ENCODE results near the gene VIPAS39. TPM values are rescaled to one million over a fixed set of nuclear protein-coding genes. Genes with fewer than 3 reads are reported as not detected.

VIPAS39 gene
- total RNA-seq, 1 experiment from 2014 or later = 16.7 TPM

DNA sequence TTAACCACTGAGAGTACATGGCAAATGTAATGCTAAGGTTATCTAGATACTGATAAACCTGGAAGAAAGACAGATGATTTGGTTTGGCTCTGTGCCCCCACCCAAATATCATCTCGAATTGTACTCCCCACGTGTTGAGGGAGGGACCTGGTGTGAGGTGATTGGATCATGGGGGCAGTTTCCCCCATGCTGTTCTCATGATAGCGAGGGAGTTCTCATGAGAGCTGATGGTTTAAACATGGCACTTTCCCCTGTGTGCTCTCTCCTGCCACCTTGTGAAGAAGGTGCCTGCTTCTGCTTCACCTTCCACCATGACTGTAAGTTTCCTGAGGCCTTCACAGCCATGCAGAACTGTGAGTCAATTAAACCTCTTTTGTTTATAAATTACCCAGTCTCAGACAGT is 48.3 kb downstream of the VIPAS39 start:
- H3K4me3 ChIP-seq (ENCODE audit: low read depth, low read length, poor library complexity, severe bottlenecking) = no peak overlapping the region
- no TSS peak for BruUV-seq (replicated peaks)
- CTCF ChIA-PET = interaction anchor here (0.6 kb wide), 1 partner anchor 256 kb away, joined by 4 read pairs; no protein-coding TSS in a partner anchor
- H3K27me3 ChIP-seq (replicated peaks; ENCODE audit: insufficient read depth, low read depth, low read length, poor library complexity) = no peaks in the 10 kb centered on the region
- no peak for DNase-seq (ENCODE audit: low spot score)
- TF ChIP-seq, protein P1, sequence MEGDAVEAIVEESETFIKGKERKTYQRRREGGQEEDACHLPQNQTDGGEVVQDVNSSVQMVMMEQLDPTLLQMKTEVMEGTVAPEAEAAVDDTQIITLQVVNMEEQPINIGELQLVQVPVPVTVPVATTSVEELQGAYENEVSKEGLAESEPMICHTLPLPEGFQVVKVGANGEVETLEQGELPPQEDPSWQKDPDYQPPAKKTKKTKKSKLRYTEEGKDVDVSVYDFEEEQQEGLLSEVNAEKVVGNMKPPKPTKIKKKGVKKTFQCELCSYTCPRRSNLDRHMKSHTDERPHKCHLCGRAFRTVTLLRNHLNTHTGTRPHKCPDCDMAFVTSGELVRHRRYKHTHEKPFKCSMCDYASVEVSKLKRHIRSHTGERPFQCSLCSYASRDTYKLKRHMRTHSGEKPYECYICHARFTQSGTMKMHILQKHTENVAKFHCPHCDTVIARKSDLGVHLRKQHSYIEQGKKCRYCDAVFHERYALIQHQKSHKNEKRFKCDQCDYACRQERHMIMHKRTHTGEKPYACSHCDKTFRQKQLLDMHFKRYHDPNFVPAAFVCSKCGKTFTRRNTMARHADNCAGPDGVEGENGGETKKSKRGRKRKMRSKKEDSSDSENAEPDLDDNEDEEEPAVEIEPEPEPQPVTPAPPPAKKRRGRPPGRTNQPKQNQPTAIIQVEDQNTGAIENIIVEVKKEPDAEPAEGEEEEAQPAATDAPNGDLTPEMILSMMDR (conservative IDR thresholded peaks at IDR 0.05; ENCODE audit: low read depth, low read length) = peak; percentile 34
- TF ChIP-seq EZH2 (IDR thresholded peaks at IDR 0.05; ENCODE audit: borderline replicate concordance, low read depth, low read length, poor library complexity, severe bottlenecking) = no peak
- intact Hi-C loops (cut with micrococcal nuclease; ENCODE audit: unreplicated experiment) = no loop called here
- H3K9me3 ChIP-seq (ENCODE audit: low read depth, low read length, poor library complexity, severe bottlenecking) = no peaks in the 10 kb centered on the region
- H3K27ac ChIP-seq (ENCODE audit: low read depth, low read length, poor library complexity, severe bottlenecking) = no peak overlapping the region
- no peaks in the 10 kb centered on the region for H3K36me3 ChIP-seq (ENCODE audit: insufficient read depth, low read length, poor library complexity, severe bottlenecking)
- H3K4me1 ChIP-seq (ENCODE audit: insufficient read depth, low read length, poor library complexity, severe bottlenecking) = no peaks in the 10 kb centered on the region
- POLR2A ChIA-PET (ENCODE audit: low non-redundant PET) = no interaction called here

DNA sequence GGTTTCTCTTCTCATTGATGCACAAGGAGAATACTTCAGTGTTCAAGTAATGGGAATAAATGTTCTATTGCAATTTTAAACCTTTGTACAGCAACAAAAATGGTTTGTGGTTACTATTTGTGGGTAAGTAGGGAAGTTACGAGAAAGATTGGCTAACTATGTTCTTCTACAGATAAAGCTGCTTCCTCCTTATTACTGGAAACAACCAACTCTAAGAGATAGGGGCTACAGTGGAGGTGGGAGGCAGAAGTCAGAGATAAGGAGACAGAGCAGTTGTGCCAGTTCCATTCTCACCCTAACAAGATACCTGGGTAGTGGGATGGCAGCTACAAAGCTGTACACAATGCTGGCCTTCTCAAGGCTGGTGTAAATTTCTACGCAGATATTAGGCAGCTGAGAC is 50.2 kb downstream of the VIPAS39 start:
- no peak for DNase-seq (ENCODE audit: low spot score)
- TF ChIP-seq, protein P1 (conservative IDR thresholded peaks at IDR 0.05; ENCODE audit: low read depth, low read length) = no peak
- TF ChIP-seq EZH2 (IDR thresholded peaks at IDR 0.05; ENCODE audit: borderline replicate concordance, low read depth, low read length, poor library complexity, severe bottlenecking) = no peak
- intact Hi-C loops (cut with micrococcal nuclease; ENCODE audit: unreplicated experiment) = no loop called here
- POLR2A ChIA-PET (ENCODE audit: low non-redundant PET) = no interaction called here
- Histone ChIP-seq H3K4me1 (ENCODE audit: insufficient read depth, low read length, poor library complexity, severe bottlenecking) (no peaks in the 10 kb centered on the region), H3K27ac (ENCODE audit: low read depth, low read length, poor library complexity, severe bottlenecking) (no peak overlapping the region), H3K9me3 (ENCODE audit: low read depth, low read length, poor library complexity, severe bottlenecking) (no peaks in the 10 kb centered on the region), H3K4me3 (ENCODE audit: low read depth, low read length, poor library complexity, severe bottlenecking) (no peak overlapping the region), H3K27me3 (replicated peaks; ENCODE audit: insufficient read depth, low read depth, low read length, poor library complexity) (no peaks in the 10 kb centered on the region), H3K36me3 (ENCODE audit: insufficient read depth, low read length, poor library complexity, severe bottlenecking) (no peaks in the 10 kb centered on the region)
- BruUV-seq (replicated peaks) = no TSS peak
- CTCF ChIA-PET = no interaction called here

DNA sequence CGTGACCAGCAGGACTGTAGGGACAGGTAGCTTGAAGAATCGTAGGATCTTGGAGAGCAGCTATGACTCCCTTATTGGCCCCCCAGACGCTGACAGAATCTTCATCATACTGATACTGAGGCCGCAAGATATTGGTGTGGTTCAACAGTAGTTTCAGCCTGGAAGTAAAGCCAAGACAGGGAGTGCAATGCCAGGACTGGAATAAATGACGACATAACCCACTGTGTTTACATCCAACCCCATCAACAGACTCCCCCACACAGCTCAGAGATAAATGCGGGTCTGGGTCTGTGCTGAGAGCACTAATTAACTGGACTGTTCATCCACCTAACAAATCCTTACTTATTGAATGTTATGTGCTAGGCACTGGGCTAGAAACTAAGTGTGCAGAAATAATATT is 50.7 kb downstream of the VIPAS39 start:
- POLR2A ChIA-PET (ENCODE audit: low non-redundant PET) = no interaction called here
- Histone ChIP-seq H3K27me3 (replicated peaks; ENCODE audit: insufficient read depth, low read depth, low read length, poor library complexity) (no peaks in the 10 kb centered on the region), H3K36me3 (ENCODE audit: insufficient read depth, low read length, poor library complexity, severe bottlenecking) (no peaks in the 10 kb centered on the region), H3K4me1 (ENCODE audit: insufficient read depth, low read length, poor library complexity, severe bottlenecking) (no peaks in the 10 kb centered on the region), H3K4me3 (ENCODE audit: low read depth, low read length, poor library complexity, severe bottlenecking) (no peak overlapping the region), H3K9me3 (ENCODE audit: low read depth, low read length, poor library complexity, severe bottlenecking) (no peaks in the 10 kb centered on the region), H3K27ac (ENCODE audit: low read depth, low read length, poor library complexity, severe bottlenecking) (no peak overlapping the region)
- no TSS peak for BruUV-seq (replicated peaks)
- CTCF ChIA-PET = no interaction called here
- TF ChIP-seq EZH2 (IDR thresholded peaks at IDR 0.05; ENCODE audit: borderline replicate concordance, low read depth, low read length, poor library complexity, severe bottlenecking) = no peak
- TF ChIP-seq, protein P1 (conservative IDR thresholded peaks at IDR 0.05; ENCODE audit: low read depth, low read length) = no peak
- intact Hi-C loops (cut with micrococcal nuclease; ENCODE audit: unreplicated experiment) = no loop called here
- no peak for DNase-seq (ENCODE audit: low spot score)

Measured in A673 (cell line).